Esophagus mucosa (tissue), 1 donor: ENCODE measurements around the gene CA5A. TPM values are rescaled to one million over a fixed set of nuclear protein-coding genes. Genes with fewer than 3 reads are reported as not detected.
"Not testable (repeated sequence)": the region's sequence is repeated elsewhere in the genome, so short reads cannot be mapped to it uniquely, and the experiment has no call there.

ENCODE experiments used
- ATAC-seq: fragments of 200-7000 bp; cut with Tn5 transposase; one replicate; pipeline ENCODE4 v1.9.1; 2020
- total RNA-seq: library from RNA; stranded (reverse); gene quantifications from one replicate; pipeline ENCODE4 v1.2.4, GENCODE V29; 2023
- donor health status: DM: yes; HTN: yes; CAD: no.

Gene CA5A
- total RNA-seq, 1 donor from 2014 or later = not detected

- no peak for ATAC-seq
Measured at GRCh38 chr16:87922250-87922871, 14.0 kb downstream of the CA5A start.

- no peak for ATAC-seq
Measured at GRCh38 chr16:87921236-87921773, 15.0 kb downstream of the CA5A start.

- ATAC-seq = no peak
Measured at GRCh38 chr16:87919681-87919994, 16.7 kb downstream of the CA5A start.

GRCh38 chr16:87918866-87919680 is 17.3 kb downstream of the CA5A start:
- ATAC-seq = no peak

GRCh38 chr16:87918338-87918737 is 18.0 kb downstream of the CA5A start:
- no peak for ATAC-seq

GRCh38 chr16:87917503-87917902 is 18.8 kb downstream of the CA5A start:
- ATAC-seq = no peak

- ATAC-seq = no peak
Measured at GRCh38 chr16:87914812-87915211, 21.5 kb downstream of the CA5A start.

GRCh38 chr16:87914021-87914725 is 22.2 kb downstream of the CA5A start:
- not testable (repeated sequence) for ATAC-seq

GRCh38 chr16:87912691-87913090 is 23.6 kb downstream of the CA5A start:
- ATAC-seq = not testable (repeated sequence)

GRCh38 chr16:87911106-87911763 is 25.1 kb downstream of the CA5A start:
- ATAC-seq = peak; percentile 71

- peak; percentile 81 for ATAC-seq
Measured at GRCh38 chr16:87909203-87909935, 27.0 kb downstream of the CA5A start.

- ATAC-seq = not testable (repeated sequence)
Measured at GRCh38 chr16:87908101-87908500, 28.2 kb downstream of the CA5A start.

GRCh38 chr16:87905521-87905920 is 30.8 kb downstream of the CA5A start:
- ATAC-seq = not testable (repeated sequence)

- not testable (repeated sequence) for ATAC-seq
Measured at GRCh38 chr16:87904963-87905362, 31.4 kb downstream of the CA5A start.

- not testable (repeated sequence) for ATAC-seq
Measured at GRCh38 chr16:87900489-87900888, 35.8 kb downstream of the CA5A start.

- no peak for ATAC-seq
Measured at GRCh38 chr16:87897521-87898505, 38.5 kb downstream of the CA5A start.

- peak; percentile 13 for ATAC-seq
Measured at GRCh38 chr16:87896924-87897520, 39.3 kb downstream of the CA5A start.

GRCh38 chr16:87896176-87896890 is 40.0 kb downstream of the CA5A start:
- ATAC-seq = peak; percentile 23

- ATAC-seq = no peak
Measured at GRCh38 chr16:87895641-87896141, 40.6 kb downstream of the CA5A start.
